Measurements from ENCODE around the gene TMTC1.

Gene TMTC1

DNA sequence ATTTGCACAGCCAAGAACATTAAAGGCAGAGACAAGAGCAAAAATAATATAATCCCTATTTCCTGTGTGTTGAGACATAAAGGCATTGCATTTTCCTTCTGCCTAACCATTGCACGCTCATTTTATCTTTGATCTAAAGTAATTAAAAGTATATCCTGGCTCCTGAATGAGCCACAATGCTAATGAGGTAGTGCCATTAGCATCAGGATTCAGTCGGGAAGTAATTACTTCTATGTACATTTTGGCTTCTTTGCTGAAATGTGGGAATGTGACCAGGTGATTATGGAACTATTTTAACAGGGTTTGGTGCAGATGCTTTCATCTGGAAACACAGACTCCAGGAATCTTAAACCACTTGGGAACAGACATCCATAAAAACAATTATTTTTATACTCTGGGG is 77.4 kb downstream of the TMTC1 start:
- no peak for DNase-seq

DNA sequence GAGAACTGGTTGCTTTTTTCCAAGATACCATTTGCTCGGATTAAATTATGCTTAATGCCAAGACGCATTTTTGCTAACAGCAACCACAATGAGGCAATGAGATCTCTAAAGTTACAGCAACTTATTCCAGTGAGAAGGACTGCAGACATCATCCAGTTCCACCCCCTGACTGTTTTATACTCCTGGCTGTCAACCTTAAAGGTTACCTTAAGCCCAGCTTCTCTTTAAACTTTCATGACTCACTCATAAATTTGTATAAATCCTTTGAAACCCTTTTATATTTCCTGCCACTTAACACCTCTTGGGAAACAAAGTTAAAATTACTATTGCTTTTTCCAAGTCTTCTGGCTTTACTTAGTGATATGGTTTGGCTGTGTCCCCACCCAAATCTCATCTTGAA is 80.2 kb downstream of the TMTC1 start:
- no peak for DNase-seq

DNA sequence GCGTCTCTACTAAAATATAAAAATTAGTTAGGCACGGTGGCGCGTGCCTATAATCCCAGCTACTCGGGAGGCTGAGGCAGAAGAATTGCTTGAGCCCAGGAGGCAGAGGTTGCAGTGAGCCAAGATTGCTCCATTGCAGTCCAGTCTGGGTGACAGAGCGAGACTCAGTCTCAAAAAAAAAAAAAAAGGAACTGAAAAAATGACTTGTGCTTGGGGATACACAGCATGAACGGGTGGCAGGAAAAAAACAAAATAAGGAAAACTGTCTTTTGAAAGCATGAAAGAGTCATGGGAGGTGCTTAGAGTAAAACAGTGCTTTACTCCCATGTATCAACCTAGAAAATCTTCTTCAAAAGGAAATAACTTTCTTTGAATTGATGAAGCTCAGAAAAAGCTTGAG is 80.8 kb downstream of the TMTC1 start:
- DNase-seq = no peak

DNA sequence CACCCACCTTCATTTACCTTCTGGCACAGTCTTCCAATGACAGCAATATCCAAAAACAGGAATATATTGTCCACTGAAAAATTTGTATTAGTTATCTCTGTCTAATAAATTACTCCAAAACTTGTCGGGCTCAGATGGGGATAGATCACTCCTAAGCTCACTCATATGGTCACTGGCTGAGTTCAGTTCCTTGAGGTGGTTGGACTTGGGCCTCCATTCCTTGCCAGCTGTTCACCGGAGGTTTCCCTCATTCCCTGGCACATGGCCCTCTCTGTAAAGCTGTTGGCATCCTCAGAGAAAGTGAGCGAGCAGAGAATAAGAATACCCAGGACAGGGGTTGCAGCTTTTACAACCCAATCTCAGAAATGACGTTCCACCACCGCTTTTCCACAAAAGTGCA is 81.5 kb downstream of the TMTC1 start:
- DNase-seq = no peak

DNA sequence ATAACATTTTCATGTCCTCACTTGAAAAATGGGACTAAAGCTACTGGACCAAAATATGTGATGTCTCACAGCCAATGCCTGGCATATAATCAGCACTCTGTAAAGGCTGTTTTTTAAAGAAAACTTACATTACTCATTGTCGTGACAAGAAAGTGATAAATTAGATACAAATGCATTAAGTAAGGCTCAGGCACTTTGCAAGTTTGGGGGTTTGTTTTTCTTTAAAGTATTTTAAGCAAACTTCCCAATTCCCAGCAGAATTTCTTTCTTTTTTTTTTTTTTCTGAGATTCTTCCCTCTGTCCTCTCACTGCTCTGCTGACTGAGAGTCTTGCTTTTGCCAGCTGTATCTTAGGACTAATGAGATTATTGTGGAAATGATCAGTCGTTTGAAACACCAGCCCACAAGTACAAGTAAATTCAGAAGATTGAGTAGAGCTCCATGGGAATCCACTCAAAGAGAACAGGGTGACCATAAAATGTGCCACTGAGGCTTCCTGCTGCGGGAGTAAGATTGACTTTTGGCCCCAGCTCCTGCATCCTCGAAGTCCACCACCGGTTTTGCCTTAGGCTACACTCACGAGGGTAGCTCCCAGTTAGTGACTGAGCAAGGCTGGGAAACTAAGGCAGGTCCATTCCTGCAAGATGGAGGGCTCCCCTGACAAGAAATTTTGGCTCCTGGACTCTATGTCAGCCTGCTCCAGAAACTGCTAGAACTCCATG is 82.8 kb downstream of the TMTC1 start:
- no peak for DNase-seq

DNA sequence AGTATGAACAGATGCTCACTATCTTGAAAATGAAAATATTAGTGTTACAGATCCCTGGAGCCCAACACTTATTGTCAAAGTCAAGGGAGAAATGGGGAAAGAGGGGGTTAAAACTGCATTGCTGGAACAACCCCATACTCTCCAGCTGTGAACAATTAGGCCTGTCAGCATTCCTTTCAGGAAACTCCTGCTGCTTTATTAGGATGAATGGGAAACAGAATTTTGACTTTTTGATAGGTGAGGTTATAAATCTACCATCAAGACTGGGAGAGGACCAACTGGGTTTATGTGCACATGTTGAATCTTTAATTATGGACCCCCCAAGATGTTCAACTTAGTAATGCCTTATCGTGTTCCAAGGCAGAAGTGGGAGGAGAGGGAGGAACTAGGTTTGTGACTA is 85.0 kb downstream of the TMTC1 start:
- no peak for DNase-seq

DNA sequence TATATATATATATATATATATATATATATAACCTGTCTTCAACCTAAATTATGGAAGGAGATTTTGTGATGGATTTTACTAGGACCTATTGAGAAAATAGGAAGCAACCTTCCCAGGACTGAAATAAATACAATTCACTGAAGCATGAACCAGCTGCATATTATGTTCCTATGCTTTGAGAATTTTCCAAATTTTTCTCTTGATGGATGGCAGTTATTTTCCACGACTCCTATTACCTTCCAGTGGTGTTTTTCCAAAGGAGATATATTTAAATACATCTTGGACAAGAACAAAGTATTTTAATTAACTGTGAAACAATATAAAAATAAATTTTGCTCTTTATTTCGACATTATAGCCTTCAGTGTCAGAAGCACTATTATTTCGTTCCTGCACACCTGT is 87.9 kb downstream of the TMTC1 start:
- no peak for DNase-seq

DNA sequence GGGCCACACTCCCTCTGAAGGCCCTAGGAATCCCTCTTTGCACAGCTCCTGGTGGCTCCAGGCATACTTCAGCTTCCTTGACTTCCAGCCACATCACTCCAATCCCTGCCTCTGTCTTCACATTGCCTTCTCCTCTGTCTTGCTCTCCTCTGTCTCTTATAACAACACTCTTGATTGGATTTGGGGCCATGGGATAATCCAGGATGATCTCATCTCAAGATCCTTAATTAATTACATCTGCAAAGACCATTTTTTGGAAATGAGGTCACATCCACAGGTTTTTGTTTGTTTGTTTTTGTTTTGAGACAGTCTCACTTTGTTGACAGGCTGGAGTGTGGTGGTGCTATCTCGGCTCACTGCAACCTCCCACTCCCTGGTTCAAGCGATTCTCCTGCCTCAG is 88.7 kb downstream of the TMTC1 start:
- DNase-seq = no peak

DNA sequence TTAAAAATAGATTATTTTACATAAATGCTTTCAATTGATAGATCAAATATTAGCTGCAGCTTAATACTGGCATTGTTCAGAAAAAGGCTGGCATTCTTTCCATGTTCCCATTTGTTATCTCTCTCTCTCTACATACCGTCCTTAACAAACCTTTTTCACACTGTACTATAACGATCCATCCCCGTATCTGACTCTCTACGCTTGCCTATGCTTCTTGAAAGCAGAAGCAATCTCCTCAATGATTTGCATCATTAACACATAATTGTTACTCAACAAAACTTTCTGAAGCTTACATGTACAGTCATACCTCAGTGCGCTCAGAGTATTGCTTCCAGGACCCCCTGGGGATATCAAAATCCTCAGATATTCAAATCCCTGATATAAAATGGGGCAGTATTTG is 89.7 kb downstream of the TMTC1 start:
- no peak for DNase-seq

DNA sequence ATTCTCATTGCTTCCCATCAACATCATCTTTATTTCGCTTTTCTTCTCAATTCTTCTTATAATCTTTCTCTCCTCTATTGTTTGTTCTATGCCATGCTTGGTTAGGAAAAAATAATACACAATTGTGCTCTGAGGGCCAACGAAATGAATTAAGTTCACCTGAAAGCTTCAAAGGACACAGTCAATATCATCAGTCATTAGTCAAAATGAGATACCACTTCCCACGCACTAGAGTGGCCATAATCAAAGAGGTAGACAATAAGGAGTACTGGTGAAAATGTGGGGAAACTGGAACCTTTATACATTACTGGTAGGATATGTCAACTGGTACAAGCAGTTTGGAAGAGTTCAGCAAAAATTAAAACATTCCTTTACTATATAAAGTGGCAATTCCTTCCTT is 91.5 kb downstream of the TMTC1 start:
- no peak for DNase-seq

DNA sequence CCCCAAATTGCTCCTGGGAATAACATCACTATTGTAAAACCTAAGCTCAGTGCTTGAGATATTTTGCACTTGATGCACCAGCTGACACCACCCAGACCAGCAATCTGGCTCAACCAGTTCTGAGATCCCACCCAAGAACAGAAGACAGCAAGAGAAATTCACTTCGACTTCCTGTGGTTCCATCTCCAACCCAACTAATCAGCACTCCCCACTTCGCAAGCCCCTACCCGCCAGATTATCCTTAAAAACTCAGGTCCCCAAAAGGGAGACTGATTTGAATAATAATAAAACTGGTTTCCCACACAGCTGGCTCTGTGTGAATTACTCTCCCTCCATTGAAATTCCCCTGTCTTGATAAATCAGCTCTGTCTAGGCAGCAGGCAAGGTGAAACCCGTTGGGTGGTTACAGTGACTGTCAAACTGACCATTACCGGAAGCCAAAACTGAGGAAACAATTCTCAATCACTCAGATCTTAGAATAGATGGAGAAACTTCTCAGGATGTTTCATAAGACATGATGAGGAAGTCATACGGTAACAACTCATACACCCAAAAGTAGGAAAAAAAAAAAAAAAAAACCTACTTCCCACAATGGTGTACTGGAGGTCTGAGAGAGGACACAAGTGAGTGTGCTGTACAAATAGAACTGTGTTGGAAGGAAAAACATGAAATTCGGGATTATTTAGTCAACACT is 92.4 kb downstream of the TMTC1 start:
- no peak for DNase-seq

DNA sequence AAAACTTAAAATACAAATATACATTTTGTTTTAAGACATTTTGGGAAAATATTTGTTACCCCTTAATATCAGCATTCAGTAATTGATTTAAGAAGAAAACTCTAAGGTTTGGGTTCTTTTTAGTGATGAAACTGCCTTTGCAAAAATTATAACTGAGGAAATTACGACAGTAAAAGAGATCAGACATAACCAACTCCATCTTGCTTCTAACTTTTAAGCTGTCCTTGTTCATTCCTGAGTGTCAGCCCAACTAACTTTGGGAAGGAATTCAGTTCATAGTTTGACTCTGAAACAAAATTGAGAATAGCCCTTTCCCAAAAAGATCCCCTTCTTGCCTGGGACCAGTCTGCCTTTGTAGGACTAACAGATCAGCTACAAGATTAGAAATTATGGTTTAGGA is 93.0 kb downstream of the TMTC1 start:
- no peak for DNase-seq

DNA sequence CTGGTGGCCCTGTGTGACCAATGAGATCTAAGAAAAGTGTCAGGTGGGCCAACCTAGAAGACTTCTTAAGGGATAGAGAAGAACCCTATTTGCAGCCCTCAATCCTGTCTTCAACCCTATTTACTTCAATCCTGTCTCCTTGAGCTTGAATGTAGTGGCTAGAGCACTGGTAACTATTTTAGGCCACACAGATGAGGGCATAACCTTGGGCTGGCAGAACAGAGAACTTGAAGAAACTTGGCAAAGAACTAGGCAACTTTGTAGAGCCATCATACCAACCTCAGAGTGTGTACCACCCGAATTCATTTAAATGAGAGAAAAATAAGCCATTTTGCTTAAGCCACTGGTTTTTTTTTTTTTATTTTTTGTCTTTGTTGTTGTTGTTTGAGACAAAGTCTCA is 94.8 kb downstream of the TMTC1 start:
- no peak for DNase-seq

DNA sequence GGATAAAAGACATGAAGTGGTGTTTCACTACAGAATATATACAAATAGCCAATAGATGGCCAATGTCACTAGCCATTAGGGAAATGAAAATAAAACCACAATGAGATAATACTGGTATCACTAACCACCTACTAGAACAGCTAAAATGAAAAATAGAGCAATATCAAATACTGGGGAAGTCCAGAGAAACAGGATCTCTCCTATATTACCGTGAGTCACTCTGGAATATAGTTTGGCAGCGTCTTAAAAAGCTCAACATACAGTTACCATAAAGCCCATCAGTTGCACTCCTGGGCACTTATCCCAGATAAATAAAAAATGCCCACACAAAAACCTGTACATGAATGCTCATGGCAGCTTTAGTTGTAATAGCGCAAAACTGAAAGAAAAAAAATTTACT is 101.7 kb downstream of the TMTC1 start:
- no peak for DNase-seq

DNA sequence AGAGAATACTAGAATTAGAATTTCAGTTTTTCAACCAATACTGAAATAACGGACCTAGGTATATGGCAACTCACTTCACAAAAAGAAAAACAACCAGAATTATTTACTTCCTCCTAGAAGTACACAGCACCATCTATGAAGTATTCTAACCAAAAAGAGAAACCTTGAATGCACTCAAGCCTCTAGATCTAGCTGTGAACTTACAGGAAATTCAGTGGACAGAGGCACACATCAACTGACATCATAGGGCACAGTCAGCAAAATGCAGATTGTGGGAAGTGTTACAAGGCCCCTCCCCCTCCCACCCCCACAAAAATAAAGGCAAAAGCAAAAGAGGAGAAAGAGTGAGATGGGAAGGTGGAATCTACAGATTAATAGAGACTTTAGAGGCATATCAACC is 102.4 kb downstream of the TMTC1 start:
- no peak for DNase-seq

DNA sequence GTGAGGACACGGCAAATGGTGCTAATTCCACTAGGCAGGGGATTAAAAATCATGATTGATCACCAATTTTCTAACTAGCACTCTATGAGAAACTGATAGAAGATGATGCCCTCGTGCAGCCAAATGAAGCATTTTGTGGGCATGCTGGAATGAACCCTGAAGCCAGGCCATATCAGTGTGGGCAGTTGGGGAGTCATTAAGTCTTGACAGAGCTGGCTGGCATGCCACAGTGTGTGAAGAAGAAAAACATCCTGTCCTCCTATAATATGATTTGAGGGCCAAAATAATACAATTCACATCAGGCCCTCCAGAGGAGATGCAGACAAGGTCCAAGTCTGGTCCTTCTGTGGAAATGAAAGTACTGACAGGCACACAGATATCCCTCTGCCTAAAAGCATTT is 107.1 kb downstream of the TMTC1 start:
- no peak for DNase-seq

DNA sequence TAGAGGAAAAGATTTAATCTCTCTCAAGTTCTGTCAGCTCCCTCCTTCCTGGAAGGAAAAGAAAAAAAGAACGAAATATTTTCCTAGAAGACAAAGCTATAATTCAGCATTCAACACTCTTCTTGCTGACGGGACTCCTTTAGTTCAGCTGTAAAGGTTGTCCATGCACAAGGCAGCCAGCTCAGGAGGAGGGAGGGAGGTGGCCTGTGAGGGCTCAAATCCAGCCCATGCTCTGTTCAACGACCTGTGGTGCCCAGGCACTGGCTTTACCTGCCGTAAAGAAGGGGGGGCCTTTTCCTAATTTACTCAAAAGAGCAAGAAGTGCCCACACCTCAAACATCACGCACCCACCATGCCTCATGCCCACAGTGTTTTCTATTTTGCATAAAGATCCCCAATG is 109.3 kb downstream of the TMTC1 start:
- no peak for DNase-seq

DNA sequence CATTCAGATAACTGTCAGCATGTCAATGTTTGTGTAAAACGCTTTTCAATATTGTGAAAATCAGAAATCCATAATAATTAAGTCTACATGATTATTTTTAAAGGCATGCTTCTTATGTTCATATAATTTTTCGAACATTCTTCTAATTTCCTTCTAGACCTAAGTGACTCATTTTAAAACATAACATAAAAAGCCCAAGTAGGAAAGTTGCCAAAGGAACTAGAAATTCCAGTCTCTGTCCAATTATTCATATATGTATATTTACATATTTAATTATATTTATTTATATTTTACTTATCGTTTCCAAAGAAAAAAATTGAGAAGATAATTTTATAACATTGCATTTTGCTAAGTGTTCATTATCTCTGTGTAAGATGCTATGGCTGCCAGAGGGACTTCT is 110.4 kb downstream of the TMTC1 start:
- no peak for DNase-seq

DNA sequence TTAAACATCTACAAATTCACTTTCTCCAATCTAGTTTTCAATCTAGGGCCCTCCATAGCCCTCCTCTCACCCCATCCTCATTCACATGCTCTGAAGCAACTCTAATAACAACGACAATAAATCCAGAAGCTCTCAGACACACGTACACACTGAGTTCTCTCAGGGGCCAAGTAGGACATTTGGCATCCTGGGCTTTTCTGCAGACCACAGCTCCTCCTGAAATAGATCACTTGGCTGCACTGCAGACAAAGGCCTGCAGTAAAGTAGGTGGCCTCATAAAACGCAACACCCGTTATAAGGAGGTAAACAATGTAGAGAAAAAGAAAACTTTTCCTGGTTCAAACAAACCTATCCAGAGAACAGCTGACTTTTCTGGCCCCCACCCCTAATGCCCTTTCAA is 111.2 kb downstream of the TMTC1 start:
- DNase-seq = no peak

DNA sequence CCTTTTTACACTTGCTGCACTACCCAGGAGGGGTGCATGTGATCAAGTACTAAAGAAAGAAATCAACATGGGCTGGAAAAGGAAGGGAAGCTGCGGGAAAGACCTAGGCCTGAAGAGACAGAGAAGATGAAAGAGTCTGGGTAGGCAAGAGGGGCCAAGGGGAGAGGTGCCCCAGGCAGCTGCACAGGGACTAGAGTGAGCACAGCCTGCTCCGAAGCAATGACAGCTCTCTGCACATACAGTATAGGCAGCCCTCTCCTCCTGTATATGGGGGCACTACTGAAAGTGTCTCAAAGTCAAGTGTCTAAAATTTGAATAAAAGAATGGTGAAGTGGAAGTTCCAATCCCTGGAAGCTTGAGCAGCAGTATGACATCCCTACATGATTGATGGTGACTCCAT is 112.0 kb downstream of the TMTC1 start:
- no peak for DNase-seq

DNA sequence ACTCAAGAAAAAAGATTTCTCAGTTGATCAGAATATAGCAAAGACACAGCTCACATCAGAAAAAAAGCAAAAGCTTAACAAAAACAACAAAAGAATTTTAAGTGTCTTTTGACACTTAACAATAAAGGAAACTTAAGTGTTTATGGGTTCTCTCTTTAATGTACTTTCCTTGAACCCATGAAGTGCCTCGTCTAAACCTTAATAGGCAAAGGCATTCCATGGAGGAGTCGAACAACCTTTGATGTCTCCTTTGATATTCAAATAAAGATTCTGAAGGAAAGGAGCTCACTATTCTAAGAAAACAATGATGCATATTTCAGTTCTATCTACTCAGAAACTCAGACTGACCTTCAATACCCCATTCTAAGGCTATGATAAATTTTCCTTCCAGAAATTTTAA is 116.7 kb downstream of the TMTC1 start:
- DNase-seq = no peak

DNA sequence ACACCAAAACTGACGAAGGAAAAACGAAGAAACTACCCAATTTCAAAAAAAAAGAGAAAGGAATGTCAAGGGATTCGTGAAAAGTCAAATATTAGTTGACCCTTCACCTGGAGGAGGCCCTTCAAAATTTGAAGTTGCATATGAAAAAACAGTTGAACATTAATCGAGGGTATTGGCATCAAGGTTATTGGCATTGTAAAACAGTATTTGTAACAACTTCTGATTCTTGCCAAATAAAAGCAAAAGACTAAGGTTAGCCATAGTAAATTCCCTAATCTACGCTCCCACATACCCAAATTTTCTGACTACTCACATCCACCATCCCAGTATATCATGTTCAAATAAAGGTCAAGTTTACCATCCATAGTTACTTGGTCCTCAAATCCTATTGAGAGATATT is 118.6 kb downstream of the TMTC1 start:
- no peak for DNase-seq

DNA sequence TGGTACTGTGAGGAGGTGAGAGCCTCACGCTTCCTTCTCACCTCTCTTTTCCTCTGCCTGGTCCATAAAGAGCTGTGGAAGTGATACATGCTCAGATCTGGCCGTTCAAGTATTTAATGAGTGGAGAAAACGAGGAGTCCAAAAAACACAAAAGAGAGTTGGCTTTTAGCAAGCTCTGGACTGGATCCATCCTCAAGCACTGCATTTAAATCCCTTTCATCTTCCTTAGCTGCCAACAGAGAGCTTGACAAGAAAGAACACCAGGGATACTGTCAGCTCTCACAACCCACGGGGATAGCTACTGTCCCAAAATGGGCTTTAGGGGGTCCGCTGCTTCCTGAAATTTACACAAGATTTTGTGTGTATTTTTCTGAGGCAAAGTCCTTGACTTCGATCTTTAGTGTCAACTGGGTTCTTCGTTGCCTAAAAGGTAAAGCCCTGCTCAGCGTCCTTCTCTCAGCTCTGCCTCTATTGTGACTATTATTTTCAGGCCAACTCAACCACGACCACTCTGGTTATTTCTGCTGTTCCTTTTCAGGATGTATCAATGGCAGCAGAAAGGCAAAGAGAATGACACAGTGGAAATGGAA is 120.9 kb downstream of the TMTC1 start:
- no peak for DNase-seq

DNA sequence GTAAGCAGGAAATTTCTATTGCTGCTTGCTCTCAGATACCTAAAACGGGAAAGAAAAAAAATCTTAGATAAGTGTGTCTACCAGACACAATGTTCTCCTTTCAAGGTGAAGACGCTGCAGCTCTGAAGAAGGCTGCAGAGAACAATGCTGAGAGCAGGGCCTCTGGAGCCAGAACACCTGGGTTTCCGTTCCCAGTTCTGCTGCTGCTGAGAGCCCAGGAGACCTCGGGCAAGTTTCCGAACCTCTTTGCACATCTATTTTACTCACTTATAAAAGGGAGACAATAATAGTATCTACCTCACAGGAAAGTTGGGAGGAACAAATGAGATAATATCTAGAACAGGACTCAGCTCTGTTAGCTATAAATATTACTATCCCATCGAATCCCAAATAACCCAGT is 122.9 kb downstream of the TMTC1 start:
- no peak for DNase-seq
